Activated CD4-positive, alpha-beta T cell treated with anti-CD3 and anti-CD28 coated beads, Interleukin-2, amount 10 ng/mL, durations not matched to agents 7 days and 5 days (primary cell): ENCODE results near the gene ZNF277. TPM values are rescaled to one million over a fixed set of nuclear protein-coding genes. Genes with fewer than 3 reads are reported as not detected.
"Not testable (repeated sequence)": the region's sequence is repeated elsewhere in the genome, so short reads cannot be mapped to it uniquely, and the experiment has no call there.

ENCODE experiments used
- CTCF ChIA-PET: fragments of 350-600 bp; sonication (Branson Sonifier 250); formaldehyde crosslinking; loops from one replicate; lab custom pipeline; 2021; ENCODE audit warnings: antibody characterized with exemption; lab: Charles Lee
- POLR2A ChIA-PET: fragments of 350-600 bp; sonication (Branson Sonifier 250); formaldehyde crosslinking; loops from one replicate; lab custom pipeline; 2021; ENCODE audit warnings: antibody characterized with exemption; lab: Charles Lee
- DNase-seq: peaks from one replicate; pipeline ENCODE4 v3.0.0-alpha.2; 2020
- H3K27ac Mint-ChIP-seq: one replicate; pipeline ENCODE4 v1.8.0; 2021; ENCODE audit warnings: mild to moderate bottlenecking, moderate library complexity, mixed read lengths
- H3K27me3 Mint-ChIP-seq: one replicate; pipeline ENCODE4 v1.8.0; 2021; ENCODE audit warnings: mixed read lengths
- H3K36me3 Mint-ChIP-seq: one replicate; pipeline ENCODE4 v1.8.0; 2021; ENCODE audit warnings: low read depth, mixed read lengths
- H3K4me1 Mint-ChIP-seq: one replicate; pipeline ENCODE4 v1.8.0; 2021; ENCODE audit warnings: mixed read lengths
- H3K4me3 Mint-ChIP-seq: one replicate; pipeline ENCODE4 v1.8.0; 2021; ENCODE audit warnings: mild to moderate bottlenecking, moderate library complexity, mixed read lengths
- H3K9me3 Mint-ChIP-seq: one replicate; pipeline ENCODE4 v1.8.0; 2021; ENCODE audit warnings: mixed read lengths
- total RNA-seq, 2 experiments: library from RNA; stranded (reverse); gene quantifications; one replicate each; pipeline ENCODE4 v1.2.3, GENCODE V29; 2021

ZNF277 gene
- total RNA-seq, 2 experiments from 2014 or later = 21.2 to 21.5 TPM

GRCh38 chr7:112300072-112300471 is 93.6 kb downstream of the ZNF277 start:
- no peak overlapping the region for H3K4me3 Mint-ChIP-seq
- no peak for DNase-seq
- no peak overlapping the region for H3K27ac Mint-ChIP-seq
- H3K36me3 Mint-ChIP-seq = peaks cover 9% of the 10 kb centered on the region
- H3K9me3 Mint-ChIP-seq = no peaks in the 10 kb centered on the region
- CTCF ChIA-PET = interaction anchor here (1.1 kb wide), 1 partner anchor 28 kb away, joined by 3 read pairs; no protein-coding TSS in a partner anchor
- no peaks in the 10 kb centered on the region for H3K27me3 Mint-ChIP-seq
- H3K4me1 Mint-ChIP-seq = peaks cover 11% of the 10 kb centered on the region
- POLR2A ChIA-PET = no interaction called here

DNA sequence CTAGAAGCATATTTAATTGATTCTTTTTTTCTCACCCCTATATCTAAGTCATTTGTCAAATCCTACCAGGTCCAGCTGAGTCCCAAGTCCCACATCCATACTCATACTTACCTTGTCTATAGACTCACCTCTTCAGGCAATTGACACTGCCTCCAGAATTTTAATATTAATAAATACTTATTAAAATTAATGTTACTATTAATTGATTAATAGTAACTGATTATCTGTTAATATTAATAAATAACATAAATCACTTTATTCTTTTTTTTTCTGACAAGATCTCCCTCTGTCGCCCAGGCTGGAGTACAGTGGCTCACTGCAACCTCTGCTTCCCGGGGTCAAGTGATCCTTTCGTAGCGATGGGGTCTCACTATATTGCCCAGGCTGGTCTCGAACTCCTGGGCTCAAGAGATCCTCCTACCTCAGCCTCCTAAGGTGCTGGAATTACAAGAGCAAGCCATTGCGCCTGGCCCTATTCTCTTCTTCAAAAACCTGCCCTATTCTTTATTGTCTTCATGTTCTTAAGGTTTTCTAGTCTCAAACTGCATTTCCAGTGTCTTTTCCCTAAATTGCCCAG is 94.4 kb downstream of the ZNF277 start:
- Mint-ChIP-seq H3K27me3 (no peaks in the 10 kb centered on the region), H3K27ac (no peak overlapping the region), H3K4me3 (no peak overlapping the region), H3K4me1 (peaks cover 11% of the 10 kb centered on the region), H3K36me3 (peaks cover 9% of the 10 kb centered on the region), H3K9me3 (no peaks in the 10 kb centered on the region)
- CTCF ChIA-PET = interaction anchor here (1.1 kb wide), 1 partner anchor 28 kb away, joined by 3 read pairs; no protein-coding TSS in a partner anchor
- POLR2A ChIA-PET = no interaction called here
- DNase-seq = no peak

DNA sequence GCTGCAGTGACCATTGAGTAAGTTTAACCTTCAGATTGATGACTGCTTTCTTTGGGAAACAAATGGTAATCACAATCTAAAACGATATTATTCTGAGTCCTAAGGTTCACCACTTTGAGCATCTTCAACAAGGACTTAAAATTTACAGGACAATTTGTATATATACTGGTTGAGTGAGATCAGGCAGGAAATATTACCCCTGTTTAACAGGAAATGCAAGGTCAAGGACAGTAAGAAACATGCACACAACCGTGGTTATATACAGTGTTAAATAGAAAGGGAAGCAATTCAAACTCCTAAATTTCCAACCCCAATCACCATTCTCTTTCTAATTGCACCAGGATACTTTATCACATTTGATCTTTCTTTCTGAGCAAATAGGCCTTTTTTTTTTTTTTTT is 96.1 kb downstream of the ZNF277 start:
- no peak overlapping the region for H3K4me3 Mint-ChIP-seq
- no peaks in the 10 kb centered on the region for H3K9me3 Mint-ChIP-seq
- DNase-seq = no peak
- H3K27me3 Mint-ChIP-seq = no peaks in the 10 kb centered on the region
- peaks cover 11% of the 10 kb centered on the region for H3K36me3 Mint-ChIP-seq
- CTCF ChIA-PET = no interaction called here
- H3K4me1 Mint-ChIP-seq = peaks cover 11% of the 10 kb centered on the region
- no peak overlapping the region for H3K27ac Mint-ChIP-seq
- POLR2A ChIA-PET = no interaction called here

DNA sequence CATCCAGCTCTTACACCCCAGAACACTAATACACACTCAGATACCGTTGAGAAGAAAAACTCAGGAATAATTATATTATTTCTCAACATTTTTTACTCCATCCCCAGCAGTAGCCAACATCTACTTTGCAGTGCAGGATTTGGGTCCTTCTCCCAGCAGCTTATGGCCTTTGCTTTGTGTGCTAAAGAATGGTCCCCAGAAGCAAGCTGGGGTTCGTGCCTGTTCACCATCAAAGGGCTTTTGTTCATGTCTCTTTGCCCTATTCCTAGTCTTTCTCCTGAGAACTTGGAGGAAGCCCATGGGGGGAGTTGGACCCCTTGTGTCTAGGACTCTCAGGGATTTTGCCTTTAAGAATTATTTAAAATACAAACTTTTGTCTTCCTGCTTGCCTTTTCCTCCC is 100.4 kb downstream of the ZNF277 start:
- ChIA-PET POLR2A (no interaction called here), CTCF (no interaction called here)
- Mint-ChIP-seq H3K27me3 (no peaks in the 10 kb centered on the region), H3K9me3 (peaks cover 18% of the 10 kb centered on the region), H3K4me1 (peaks cover 11% of the 10 kb centered on the region), H3K36me3 (peaks cover 21% of the 10 kb centered on the region), H3K27ac (no peak overlapping the region), H3K4me3 (no peak overlapping the region)
- no peak for DNase-seq

- CTCF ChIA-PET = no interaction called here
- Mint-ChIP-seq H3K27ac (no peak overlapping the region), H3K9me3 (peaks cover 18% of the 10 kb centered on the region), H3K27me3 (no peaks in the 10 kb centered on the region), H3K4me1 (peaks cover 7% of the 10 kb centered on the region), H3K36me3 (peaks cover 21% of the 10 kb centered on the region), H3K4me3 (no peak overlapping the region)
- DNase-seq = no peak
- POLR2A ChIA-PET = no interaction called here
Observed at GRCh38 chr7:112307506-112307905, 101.0 kb downstream of the ZNF277 start.

- Mint-ChIP-seq H3K4me3 (no peak overlapping the region), H3K36me3 (peaks cover 24% of the 10 kb centered on the region), H3K4me1 (no peaks in the 10 kb centered on the region), H3K27ac (no peak overlapping the region), H3K9me3 (peaks cover 18% of the 10 kb centered on the region), H3K27me3 (no peaks in the 10 kb centered on the region)
- ChIA-PET POLR2A (no interaction called here), CTCF (no interaction called here)
- DNase-seq = no peak
Observed at GRCh38 chr7:112308974-112309373, 102.5 kb downstream of the ZNF277 start.

GRCh38 chr7:112316803-112317202 is 110.3 kb downstream of the ZNF277 start:
- H3K27ac Mint-ChIP-seq, H3K4me1 Mint-ChIP-seq, DNase-seq, H3K4me3 Mint-ChIP-seq, POLR2A ChIA-PET, CTCF ChIA-PET, H3K9me3 Mint-ChIP-seq, H3K27me3 Mint-ChIP-seq: not testable (repeated sequence)
- peaks cover 31% of the 10 kb centered on the region for H3K36me3 Mint-ChIP-seq

DNA sequence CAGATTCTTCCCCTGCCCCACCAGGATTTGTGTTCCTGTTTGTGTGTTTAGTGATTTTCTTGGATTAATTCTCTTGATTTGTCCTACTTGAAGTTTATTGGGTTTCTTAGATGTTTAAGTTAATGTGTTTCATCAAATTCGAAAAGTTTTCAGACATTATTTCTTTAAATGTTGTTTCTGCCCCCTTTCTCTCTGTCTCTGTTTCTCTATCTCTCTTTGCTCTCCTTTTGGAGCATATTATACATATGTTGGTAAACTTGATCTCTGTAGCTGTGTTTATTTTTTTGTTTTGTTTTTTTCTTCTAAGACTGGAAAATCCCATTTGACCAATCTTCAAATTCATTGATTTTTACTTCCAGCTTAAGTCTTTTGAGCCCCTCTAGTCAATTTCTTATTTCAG is 115.6 kb downstream of the ZNF277 start:
- POLR2A ChIA-PET = no interaction called here
- Mint-ChIP-seq H3K36me3 (peaks cover 37% of the 10 kb centered on the region), H3K9me3 (peaks cover 5% of the 10 kb centered on the region), H3K27ac (no peak overlapping the region), H3K27me3 (no peaks in the 10 kb centered on the region), H3K4me3 (no peak overlapping the region), H3K4me1 (no peaks in the 10 kb centered on the region)
- no peak for DNase-seq
- CTCF ChIA-PET = no interaction called here

DNA sequence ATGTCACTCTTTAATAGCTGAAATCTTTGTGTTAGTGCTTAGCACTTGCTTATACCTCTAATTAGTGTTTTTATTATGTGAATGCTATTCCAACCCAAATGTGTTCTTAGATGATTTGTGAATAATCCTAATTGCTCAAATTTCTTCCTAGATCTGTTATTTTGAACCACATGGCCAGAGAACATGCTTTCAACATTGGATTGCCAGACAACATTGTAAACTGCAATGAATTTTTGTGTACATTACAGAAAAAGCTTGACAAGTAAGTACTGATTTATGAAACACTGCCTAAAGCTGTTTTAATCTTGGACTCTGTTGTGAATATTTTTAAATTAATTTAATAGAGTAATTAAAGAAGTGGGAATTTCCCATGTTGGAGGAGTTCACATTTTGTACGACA is 121.1 kb downstream of the ZNF277 start:
- no peak overlapping the region for H3K27ac Mint-ChIP-seq
- no peak overlapping the region for H3K4me3 Mint-ChIP-seq
- ChIA-PET POLR2A (no interaction called here), CTCF (no interaction called here)
- H3K36me3 Mint-ChIP-seq = peaks cover 25% of the 10 kb centered on the region
- DNase-seq = no peak
- no peaks in the 10 kb centered on the region for H3K4me1 Mint-ChIP-seq
- no peaks in the 10 kb centered on the region for H3K9me3 Mint-ChIP-seq
- no peaks in the 10 kb centered on the region for H3K27me3 Mint-ChIP-seq

- peaks cover 11% of the 10 kb centered on the region for H3K36me3 Mint-ChIP-seq
- H3K4me3 Mint-ChIP-seq = no peak overlapping the region
- ChIA-PET POLR2A (no interaction called here), CTCF (no interaction called here)
- no peaks in the 10 kb centered on the region for H3K4me1 Mint-ChIP-seq
- H3K27me3 Mint-ChIP-seq = no peaks in the 10 kb centered on the region
- H3K9me3 Mint-ChIP-seq = no peaks in the 10 kb centered on the region
- no peak overlapping the region for H3K27ac Mint-ChIP-seq
- no peak for DNase-seq
Observed at GRCh38 chr7:112331492-112331891, 125.0 kb downstream of the ZNF277 start.

- Mint-ChIP-seq H3K36me3 (peaks cover 15% of the 10 kb centered on the region), H3K9me3 (no peaks in the 10 kb centered on the region), H3K27me3 (no peaks in the 10 kb centered on the region), H3K4me3 (no peak overlapping the region), H3K4me1 (no peaks in the 10 kb centered on the region), H3K27ac (no peak overlapping the region)
- ChIA-PET CTCF (no interaction called here), POLR2A (no interaction called here)
- DNase-seq = no peak
Observed at GRCh38 chr7:112334366-112334765, 127.9 kb downstream of the ZNF277 start.

DNA sequence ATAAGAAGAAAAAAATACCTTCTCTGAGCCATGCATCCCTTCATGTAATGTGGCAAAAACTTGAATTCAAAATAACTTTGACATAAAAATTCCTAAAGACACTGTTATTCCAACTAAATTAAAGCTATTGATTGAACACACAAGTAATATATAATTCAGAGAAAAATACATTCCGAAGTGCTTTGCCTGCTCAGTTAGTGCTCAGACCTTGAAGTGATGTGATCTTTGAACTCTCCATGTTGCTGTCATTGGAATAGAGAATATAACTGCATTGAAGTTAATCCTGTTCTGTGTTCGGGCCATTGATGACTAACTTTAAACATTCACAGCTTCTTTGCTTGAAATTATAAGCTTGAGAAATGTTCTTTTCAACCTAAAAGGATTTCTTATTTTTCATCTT is 129.8 kb downstream of the ZNF277 start:
- Mint-ChIP-seq H3K36me3 (peaks cover 11% of the 10 kb centered on the region), H3K4me3 (no peak overlapping the region), H3K27me3 (no peaks in the 10 kb centered on the region), H3K9me3 (no peaks in the 10 kb centered on the region), H3K27ac (no peak overlapping the region), H3K4me1 (no peaks in the 10 kb centered on the region)
- DNase-seq = no peak
- ChIA-PET POLR2A (no interaction called here), CTCF (interaction anchor here (1.4 kb wide), 1 partner anchor 14 kb away, joined by 3 read pairs; no protein-coding TSS in a partner anchor)

GRCh38 chr7:112336936-112337576 is 130.6 kb downstream of the ZNF277 start:
- Mint-ChIP-seq H3K27ac (no peak overlapping the region), H3K36me3 (peaks cover 13% of the 10 kb centered on the region), H3K9me3 (no peaks in the 10 kb centered on the region), H3K4me1 (no peaks in the 10 kb centered on the region), H3K27me3 (no peaks in the 10 kb centered on the region), H3K4me3 (no peak overlapping the region)
- ChIA-PET POLR2A (no interaction called here), CTCF (interaction anchor here (1.4 kb wide), 1 partner anchor 13 kb away, joined by 3 read pairs; no protein-coding TSS in a partner anchor)
- DNase-seq = no peak

DNA sequence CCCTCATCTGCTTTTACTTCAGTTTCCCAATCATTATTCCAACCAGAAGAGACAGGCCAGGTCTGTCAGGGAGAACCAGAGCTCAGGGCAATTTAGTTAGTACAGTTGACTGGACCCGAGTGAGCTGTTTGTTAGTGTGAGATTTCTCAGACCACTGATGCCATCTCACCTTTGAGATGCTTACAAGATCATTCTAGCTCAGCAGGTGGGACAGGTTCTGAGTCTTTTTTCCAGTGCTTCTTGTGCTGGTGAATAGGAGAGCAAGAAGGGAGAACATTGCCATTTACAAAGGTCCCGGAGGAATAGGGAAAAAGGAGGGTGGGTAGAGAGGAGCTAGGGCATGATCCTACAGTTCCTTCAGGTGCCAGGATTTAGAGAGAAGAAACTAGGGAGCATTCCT is 131.4 kb downstream of the ZNF277 start:
- no peak for DNase-seq
- Mint-ChIP-seq H3K4me1 (no peaks in the 10 kb centered on the region), H3K36me3 (peaks cover 19% of the 10 kb centered on the region), H3K27me3 (no peaks in the 10 kb centered on the region), H3K9me3 (no peaks in the 10 kb centered on the region), H3K27ac (no peak overlapping the region), H3K4me3 (no peak overlapping the region)
- CTCF ChIA-PET = no interaction called here
- POLR2A ChIA-PET = no interaction called here
